ENCODE measurements around the gene MAP3K13.

DNA sequence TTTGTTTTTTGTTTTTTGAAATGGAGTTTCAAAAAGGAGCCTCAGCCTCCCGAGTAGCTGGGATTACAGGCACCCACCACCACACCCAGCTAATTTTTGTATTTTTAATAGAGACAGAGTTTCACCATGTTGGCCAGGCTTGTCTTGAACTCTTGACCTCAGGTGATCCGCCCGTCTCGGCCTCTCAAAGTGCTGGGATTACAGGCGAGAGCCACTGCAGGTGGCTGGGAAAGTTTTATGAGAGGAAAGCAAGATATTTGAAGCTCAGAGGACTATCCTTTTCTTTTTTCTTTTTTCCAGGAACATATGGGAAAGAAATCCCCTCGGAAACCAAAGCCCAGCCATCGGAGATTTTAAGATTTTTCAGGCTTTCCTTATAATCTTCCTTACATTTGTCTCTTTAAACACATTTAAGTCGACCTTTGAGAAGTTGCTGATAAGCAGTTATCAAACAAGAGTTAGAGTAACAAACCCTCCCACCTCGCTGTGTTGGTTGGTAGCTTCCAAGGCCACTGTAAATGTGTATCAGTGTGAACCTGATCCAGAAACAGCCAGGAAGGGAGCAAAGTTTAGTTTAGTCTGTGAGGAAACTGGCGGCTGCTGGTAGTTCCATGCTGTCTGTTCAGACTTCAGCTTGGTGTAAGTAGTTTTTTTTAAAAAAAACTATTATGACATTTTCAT is 34.5 kb upstream of the MAP3K13 start:
- TF ChIP-seq POLR2A (IDR thresholded peaks at IDR 0.05): no peak
- TF ChIP-seq, protein P1, sequence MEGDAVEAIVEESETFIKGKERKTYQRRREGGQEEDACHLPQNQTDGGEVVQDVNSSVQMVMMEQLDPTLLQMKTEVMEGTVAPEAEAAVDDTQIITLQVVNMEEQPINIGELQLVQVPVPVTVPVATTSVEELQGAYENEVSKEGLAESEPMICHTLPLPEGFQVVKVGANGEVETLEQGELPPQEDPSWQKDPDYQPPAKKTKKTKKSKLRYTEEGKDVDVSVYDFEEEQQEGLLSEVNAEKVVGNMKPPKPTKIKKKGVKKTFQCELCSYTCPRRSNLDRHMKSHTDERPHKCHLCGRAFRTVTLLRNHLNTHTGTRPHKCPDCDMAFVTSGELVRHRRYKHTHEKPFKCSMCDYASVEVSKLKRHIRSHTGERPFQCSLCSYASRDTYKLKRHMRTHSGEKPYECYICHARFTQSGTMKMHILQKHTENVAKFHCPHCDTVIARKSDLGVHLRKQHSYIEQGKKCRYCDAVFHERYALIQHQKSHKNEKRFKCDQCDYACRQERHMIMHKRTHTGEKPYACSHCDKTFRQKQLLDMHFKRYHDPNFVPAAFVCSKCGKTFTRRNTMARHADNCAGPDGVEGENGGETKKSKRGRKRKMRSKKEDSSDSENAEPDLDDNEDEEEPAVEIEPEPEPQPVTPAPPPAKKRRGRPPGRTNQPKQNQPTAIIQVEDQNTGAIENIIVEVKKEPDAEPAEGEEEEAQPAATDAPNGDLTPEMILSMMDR (IDR thresholded peaks at IDR 0.05): no peak

All from ovary (tissue), 3 donors.